Astrocyte of the spinal cord (primary cell): ENCODE data around the gene SPRR5.
A peak's percentile ranks its signal among the peaks of the same experiment; 100 is the strongest.

Experiments used
- DNase-seq: peaks from one replicate; pipeline ENCODE4 v3.0.0; 2011; ENCODE audit warnings: low read depth, low spot score
- H3K4me3 ChIP-seq: 2 replicates; pipeline ENCODE4 v1.5.1; 2011; ENCODE audit warnings: low read depth, mild to moderate bottlenecking, low read length, moderate library complexity
- in situ Hi-C: cut with HindIII; loops from 2 replicates; pipeline ENCODE4 v1.10.0; 2017; ENCODE audit warnings: low sequenced_read_pairs
- TF ChIP-seq, protein P1 (sequence below): IDR thresholded peaks from 2 replicates; pipeline ENCODE4 v1.5.1; 2012; ENCODE audit warnings: low read depth, mild to moderate bottlenecking, low read length, inconsistent platforms

Gene SPRR5

DNA sequence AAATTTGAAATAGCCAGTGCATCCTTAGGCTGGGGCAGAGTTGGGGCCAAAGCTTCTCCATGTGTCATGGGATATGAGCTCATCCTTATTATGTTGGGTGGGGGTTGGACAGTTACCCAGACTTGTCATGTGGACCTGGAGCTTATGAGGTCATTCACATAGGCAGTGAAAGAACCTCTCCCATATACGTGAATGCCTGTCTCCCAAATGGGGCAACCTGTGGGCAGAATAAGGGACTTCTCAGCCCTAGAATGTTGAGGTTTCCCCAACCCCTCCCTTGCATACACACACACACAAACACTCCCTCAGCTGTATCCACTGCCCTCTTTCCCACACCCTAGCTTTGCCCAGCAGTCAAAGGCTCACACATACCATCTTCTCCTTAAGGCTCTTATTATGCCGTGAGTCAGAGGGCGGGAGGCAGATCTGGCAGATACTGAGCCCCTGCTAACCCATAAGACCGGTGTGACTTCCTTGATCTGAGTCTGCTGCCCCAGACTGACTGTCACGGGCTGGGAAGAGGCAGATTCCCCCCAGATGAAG lies 40.9 kb upstream of the SPRR5 start:
- TF ChIP-seq, protein P1, sequence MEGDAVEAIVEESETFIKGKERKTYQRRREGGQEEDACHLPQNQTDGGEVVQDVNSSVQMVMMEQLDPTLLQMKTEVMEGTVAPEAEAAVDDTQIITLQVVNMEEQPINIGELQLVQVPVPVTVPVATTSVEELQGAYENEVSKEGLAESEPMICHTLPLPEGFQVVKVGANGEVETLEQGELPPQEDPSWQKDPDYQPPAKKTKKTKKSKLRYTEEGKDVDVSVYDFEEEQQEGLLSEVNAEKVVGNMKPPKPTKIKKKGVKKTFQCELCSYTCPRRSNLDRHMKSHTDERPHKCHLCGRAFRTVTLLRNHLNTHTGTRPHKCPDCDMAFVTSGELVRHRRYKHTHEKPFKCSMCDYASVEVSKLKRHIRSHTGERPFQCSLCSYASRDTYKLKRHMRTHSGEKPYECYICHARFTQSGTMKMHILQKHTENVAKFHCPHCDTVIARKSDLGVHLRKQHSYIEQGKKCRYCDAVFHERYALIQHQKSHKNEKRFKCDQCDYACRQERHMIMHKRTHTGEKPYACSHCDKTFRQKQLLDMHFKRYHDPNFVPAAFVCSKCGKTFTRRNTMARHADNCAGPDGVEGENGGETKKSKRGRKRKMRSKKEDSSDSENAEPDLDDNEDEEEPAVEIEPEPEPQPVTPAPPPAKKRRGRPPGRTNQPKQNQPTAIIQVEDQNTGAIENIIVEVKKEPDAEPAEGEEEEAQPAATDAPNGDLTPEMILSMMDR: no peak
- DNase-seq: peak; percentile 53
- no peak overlapping the region for H3K4me3 ChIP-seq
- in situ Hi-C loops: no loop called here

DNA sequence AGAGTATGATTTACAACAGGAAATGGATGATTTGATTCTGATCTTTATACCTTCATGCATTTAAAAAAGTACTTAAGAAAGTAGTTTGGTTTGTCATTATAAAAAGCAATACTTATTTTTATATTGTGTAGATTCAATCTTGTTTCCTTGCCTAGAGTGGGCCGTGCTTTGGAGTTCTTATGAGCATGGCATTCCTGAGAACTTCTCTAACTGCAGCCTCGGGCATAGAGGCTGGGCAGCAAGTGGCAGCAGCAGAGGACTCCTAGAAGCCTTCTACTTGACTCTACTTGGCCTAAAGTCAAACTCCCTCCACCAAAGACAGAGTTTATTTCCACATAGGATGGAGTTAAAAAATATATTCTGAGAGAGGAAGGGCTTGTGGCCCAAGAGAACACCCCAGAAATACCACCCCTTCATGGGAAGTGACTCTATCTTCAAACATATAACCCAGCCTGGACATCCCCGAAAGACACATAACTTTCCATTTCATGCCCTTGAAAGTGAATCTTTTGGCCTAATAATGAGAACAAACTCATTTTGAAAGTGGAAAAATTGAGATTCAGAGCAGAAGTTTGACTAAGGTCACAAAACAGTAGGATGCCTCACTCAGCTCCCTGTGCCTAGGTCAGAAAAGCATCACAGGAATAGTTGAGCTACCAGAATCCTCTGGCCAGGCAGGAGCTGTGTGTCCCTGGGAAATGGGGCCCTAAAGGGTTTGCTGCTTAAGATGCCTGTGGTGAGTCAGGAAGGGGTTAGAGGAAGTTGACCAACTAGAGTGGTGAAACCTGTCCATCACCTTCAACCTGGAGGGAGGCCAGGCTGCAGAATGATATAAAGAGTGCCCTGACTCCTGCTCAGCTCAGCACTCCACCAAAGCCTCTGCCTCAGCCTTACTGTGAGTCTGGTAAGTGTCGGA lies 39.1 kb upstream of the SPRR5 start, which contains the start of gene IVL:
TSS of gene IVL (plus strand) at position 861 of the 916 bp plus-strand sequence. CDS start 1,252 bp downstream, outside the sequence.
- DNase-seq: no peak
- H3K4me3 ChIP-seq: no peak within 1 kb of the TSS
- in situ Hi-C loops: no loop called here
- TF ChIP-seq, protein P1: no peak

DNA sequence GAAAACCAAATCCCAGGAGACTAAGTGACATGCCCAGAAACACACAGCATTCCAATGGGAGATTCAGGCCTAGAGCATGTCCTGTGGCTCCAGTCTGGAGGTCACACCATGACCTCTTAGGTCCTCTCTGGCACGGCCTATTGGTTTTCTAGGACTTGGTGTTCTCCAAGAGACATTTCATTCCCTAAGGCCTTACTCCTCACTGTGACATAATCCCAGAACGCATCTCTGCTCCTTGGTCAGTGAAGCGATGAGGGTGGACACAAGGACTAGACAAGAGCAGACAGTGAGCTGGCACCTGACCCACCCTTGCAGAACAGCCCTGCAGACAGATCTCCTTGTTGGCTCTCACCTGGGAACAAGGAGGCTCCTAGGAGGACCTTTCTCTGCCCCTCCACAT lies 37.8 kb upstream of the SPRR5 start:
- DNase-seq: no peak
- in situ Hi-C loops: no loop called here
- TF ChIP-seq, protein P1: no peak
- H3K4me3 ChIP-seq: no peak overlapping the region

DNA sequence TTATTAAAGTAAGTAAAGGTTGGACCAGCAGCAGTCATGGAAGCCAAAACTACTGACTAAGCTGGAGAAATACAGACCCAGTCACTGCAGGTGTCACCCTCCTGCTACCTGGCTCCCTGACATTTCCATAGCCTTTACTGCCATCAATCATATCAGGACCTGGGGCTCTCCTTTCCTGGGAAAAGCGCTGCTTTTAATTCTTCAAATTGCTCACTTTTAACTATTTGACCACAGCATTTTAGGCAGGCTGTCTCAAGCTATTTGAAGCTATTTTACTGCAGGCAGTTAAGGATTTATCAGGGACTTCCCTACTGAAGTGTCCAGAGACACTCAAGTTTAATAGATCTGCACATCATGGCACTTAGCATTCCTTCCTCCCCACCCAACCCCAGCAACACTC lies 34.5 kb upstream of the SPRR5 start:
- in situ Hi-C loops: no loop called here
- DNase-seq: no peak
- no peak overlapping the region for H3K4me3 ChIP-seq
- TF ChIP-seq, protein P1: no peak

DNA sequence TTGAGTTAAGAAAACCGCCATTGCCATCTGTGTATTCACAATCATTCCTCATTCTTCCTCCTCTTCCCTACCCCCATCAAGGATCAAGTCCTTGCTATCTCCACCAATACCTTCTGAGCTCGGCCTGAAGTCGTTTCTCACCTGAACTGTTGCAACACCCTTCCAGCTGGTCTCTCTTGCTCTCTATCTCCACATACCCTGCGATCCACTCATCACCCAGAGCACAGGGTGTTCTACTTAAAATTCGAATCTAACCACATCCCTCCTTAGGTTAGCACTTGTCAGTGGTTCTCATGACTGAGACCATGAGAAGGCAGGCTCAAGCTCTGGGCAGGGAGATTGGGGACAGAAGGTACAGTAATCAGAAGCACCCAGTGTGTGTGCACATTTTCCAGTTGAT lies 34.1 kb upstream of the SPRR5 start:
- no peak for DNase-seq
- in situ Hi-C loops: no loop called here
- no peak overlapping the region for H3K4me3 ChIP-seq
- TF ChIP-seq, protein P1: no peak

DNA sequence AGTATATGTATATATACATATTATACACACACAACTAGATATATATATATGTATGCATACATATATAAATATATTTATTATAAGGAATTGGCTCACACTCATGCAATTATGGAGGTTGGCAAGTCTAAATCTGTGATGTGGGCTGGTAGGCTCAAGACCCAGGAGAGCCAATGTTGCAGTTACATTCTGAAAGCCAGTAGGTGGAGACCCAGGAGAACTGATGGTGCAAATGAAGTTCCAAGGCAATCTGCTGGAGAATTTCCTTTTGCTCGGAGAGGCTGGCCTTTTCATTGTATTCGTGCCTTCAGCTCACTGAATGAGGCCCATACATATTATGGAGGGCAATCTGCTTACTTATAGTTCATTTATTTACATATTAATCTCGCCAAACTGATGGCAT lies 29.2 kb upstream of the SPRR5 start:
- TF ChIP-seq, protein P1: peak; percentile 35
- H3K4me3 ChIP-seq: no peak overlapping the region
- in situ Hi-C loops: no loop called here
- DNase-seq: no peak
